Activated T-helper 2 cell treated with anti-CD3 and anti-CD28 coated beads, Interferon-gamma antibody, Interleukin-2, Interleukin-4, amounts not matched to agents 10 μg/mL and 5 μg/mL and 100 μg/mL, durations not matched to agents 14 hours and 24 hours and 36 hours (primary cell): ENCODE results near the gene SCG3. TPM values are rescaled to one million over a fixed set of nuclear protein-coding genes. Genes with fewer than 3 reads are reported as not detected.

Experiments used
- DNase-seq: peaks from one replicate; pipeline ENCODE4 v3.0.0; 2021; ENCODE audit warnings: low spot score
- H3K27ac Mint-ChIP-seq: one replicate; pipeline ENCODE4 v1.8.0; 2021; ENCODE audit warnings: mixed read lengths
- H3K27me3 Mint-ChIP-seq: one replicate; pipeline ENCODE4 v1.8.0; 2021; ENCODE audit warnings: low read depth, mixed read lengths
- H3K36me3 Mint-ChIP-seq: one replicate; pipeline ENCODE4 v1.8.0; 2021; ENCODE audit warnings: low read depth, mixed read lengths
- H3K4me1 Mint-ChIP-seq: one replicate; pipeline ENCODE4 v1.8.0; 2021; ENCODE audit warnings: low read depth, mixed read lengths
- H3K4me3 Mint-ChIP-seq: one replicate; pipeline ENCODE4 v1.8.0; 2021; ENCODE audit warnings: low read depth, mild to moderate bottlenecking, moderate library complexity, mixed read lengths
- H3K9me3 Mint-ChIP-seq: one replicate; pipeline ENCODE4 v1.8.0; 2021; ENCODE audit warnings: mixed read lengths
- intact Hi-C: fragments of 100-400 bp; cut with micrococcal nuclease; formaldehyde crosslinking; loops from one replicate; pipeline ENCODE4 v1.15.1; 2023
- total RNA-seq: library from RNA; stranded (reverse); gene quantifications from 2 replicates; pipeline ENCODE4 v1.2.3, GENCODE V29; 2022

Gene SCG3
- total RNA-seq, 1 donor from 2014 or later: not detected

GRCh38 chr15:51757450-51757849 lies 76.1 kb downstream of the SCG3 start:
- Mint-ChIP-seq H3K27me3 (peaks cover 43% of the 10 kb centered on the region), H3K27ac (no peak overlapping the region), H3K9me3 (no peaks in the 10 kb centered on the region), H3K4me3 (no peak overlapping the region), H3K36me3 (no peaks in the 10 kb centered on the region), H3K4me1 (peaks cover 3% of the 10 kb centered on the region)
- no peak for DNase-seq
- intact Hi-C loops: no loop called here

- H3K36me3 Mint-ChIP-seq: no peaks in the 10 kb centered on the region
- no peak overlapping the region for H3K4me3 Mint-ChIP-seq
- intact Hi-C loops: no loop called here
- peaks cover 37% of the 10 kb centered on the region for H3K27me3 Mint-ChIP-seq
- no peak overlapping the region for H3K27ac Mint-ChIP-seq
- no peaks in the 10 kb centered on the region for H3K9me3 Mint-ChIP-seq
- DNase-seq: no peak
- no peaks in the 10 kb centered on the region for H3K4me1 Mint-ChIP-seq
Measured at GRCh38 chr15:51758645-51759044, 77.3 kb downstream of the SCG3 start.

- Mint-ChIP-seq H3K4me1 (no peaks in the 10 kb centered on the region), H3K9me3 (no peaks in the 10 kb centered on the region), H3K27ac (no peak overlapping the region), H3K4me3 (no peak overlapping the region), H3K36me3 (no peaks in the 10 kb centered on the region), H3K27me3 (peaks cover 29% of the 10 kb centered on the region)
- DNase-seq: no peak
- intact Hi-C loops: no loop called here
Measured at GRCh38 chr15:51759557-51760070, 78.3 kb downstream of the SCG3 start.

- no peaks in the 10 kb centered on the region for H3K4me1 Mint-ChIP-seq
- H3K9me3 Mint-ChIP-seq: no peaks in the 10 kb centered on the region
- DNase-seq: no peak
- no peak overlapping the region for H3K27ac Mint-ChIP-seq
- peaks cover 19% of the 10 kb centered on the region for H3K27me3 Mint-ChIP-seq
- intact Hi-C loops: no loop called here
- no peaks in the 10 kb centered on the region for H3K36me3 Mint-ChIP-seq
- H3K4me3 Mint-ChIP-seq: no peak overlapping the region
Measured at GRCh38 chr15:51760805-51761204, 79.5 kb downstream of the SCG3 start.

GRCh38 chr15:51765751-51766150 lies 84.4 kb downstream of the SCG3 start:
- no peak overlapping the region for H3K4me3 Mint-ChIP-seq
- peaks cover 7% of the 10 kb centered on the region for H3K27me3 Mint-ChIP-seq
- DNase-seq: no peak
- peaks cover 5% of the 10 kb centered on the region for H3K4me1 Mint-ChIP-seq
- H3K36me3 Mint-ChIP-seq: peaks cover 11% of the 10 kb centered on the region
- intact Hi-C loops: no loop called here
- H3K9me3 Mint-ChIP-seq: no peaks in the 10 kb centered on the region
- H3K27ac Mint-ChIP-seq: no peak overlapping the region

GRCh38 chr15:51766341-51766740 lies 85.0 kb downstream of the SCG3 start:
- H3K27ac Mint-ChIP-seq: no peak overlapping the region
- no peak overlapping the region for H3K4me3 Mint-ChIP-seq
- no peaks in the 10 kb centered on the region for H3K9me3 Mint-ChIP-seq
- H3K36me3 Mint-ChIP-seq: peaks cover 11% of the 10 kb centered on the region
- peaks cover 5% of the 10 kb centered on the region for H3K27me3 Mint-ChIP-seq
- intact Hi-C loops: no loop called here
- H3K4me1 Mint-ChIP-seq: peaks cover 5% of the 10 kb centered on the region
- no peak for DNase-seq

GRCh38 chr15:51768018-51768417 lies 86.7 kb downstream of the SCG3 start:
- Mint-ChIP-seq H3K4me3 (no peak overlapping the region), H3K9me3 (no peaks in the 10 kb centered on the region), H3K36me3 (peaks cover 11% of the 10 kb centered on the region), H3K4me1 (peaks cover 5% of the 10 kb centered on the region), H3K27me3 (peaks cover 5% of the 10 kb centered on the region), H3K27ac (no peak overlapping the region)
- intact Hi-C loops: no loop called here
- no peak for DNase-seq

Other genes starting within 250 kb of the SCG3 start
- 2.6 and 3.2 TPM in 2 replicates for gene DMXL2, start 58.7 kb upstream of the SCG3 start, total RNA-seq
- 4.0 and 5.8 TPM in 2 replicates for gene LYSMD2, start 56.2 kb downstream of the SCG3 start, total RNA-seq
- gene TMOD2, start 70.1 kb downstream of the SCG3 start, total RNA-seq: 1.2 and 1.7 TPM in 2 replicates
- gene TMOD3, start 148.2 kb downstream of the SCG3 start, total RNA-seq: 64.3 and 66.0 TPM in 2 replicates